GM18861 (cell line): ENCODE results near the gene TVP23C.
"Not testable (repeated sequence)": the region's sequence is repeated elsewhere in the genome, so short reads cannot be mapped to it uniquely, and the experiment has no call there.

Experiments
- ATAC-seq: cut with Tn5 transposase; IDR thresholded peaks from one replicate; pipeline ENCODE4 v1.9.1; 2021; ENCODE audit not compliant: unreplicated experiment

Gene TVP23C

DNA sequence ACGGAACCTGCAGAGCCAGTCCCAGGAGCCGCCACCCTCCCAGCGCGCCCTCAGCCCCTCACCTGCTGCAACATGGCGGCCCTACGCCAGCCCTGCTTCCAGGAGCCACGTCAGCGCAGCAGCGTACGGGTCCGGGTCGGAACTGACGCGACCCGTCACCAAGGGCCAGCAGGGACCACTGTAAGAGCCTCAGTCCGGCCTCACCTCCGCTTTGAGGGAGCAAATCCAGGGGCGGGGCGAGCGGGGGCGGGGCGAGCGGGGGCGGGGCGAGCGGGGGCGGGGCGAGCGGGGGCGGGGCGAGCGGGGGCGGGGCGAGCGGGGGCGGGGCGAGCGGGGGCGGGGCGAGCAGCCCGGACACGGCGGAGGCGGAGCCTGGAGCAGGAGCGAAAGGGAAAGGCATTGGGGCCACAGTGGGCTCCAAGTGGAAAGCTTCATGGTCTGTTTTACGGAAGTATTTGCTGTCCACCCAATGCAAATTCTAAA lies at the start of gene TVP23C:
Gene TVP23C (minus strand): TSS at position 109 of the 483 bp plus-strand sequence. CDS start 35 bp downstream, at position 74.
- ATAC-seq: peak; percentile 66

DNA sequence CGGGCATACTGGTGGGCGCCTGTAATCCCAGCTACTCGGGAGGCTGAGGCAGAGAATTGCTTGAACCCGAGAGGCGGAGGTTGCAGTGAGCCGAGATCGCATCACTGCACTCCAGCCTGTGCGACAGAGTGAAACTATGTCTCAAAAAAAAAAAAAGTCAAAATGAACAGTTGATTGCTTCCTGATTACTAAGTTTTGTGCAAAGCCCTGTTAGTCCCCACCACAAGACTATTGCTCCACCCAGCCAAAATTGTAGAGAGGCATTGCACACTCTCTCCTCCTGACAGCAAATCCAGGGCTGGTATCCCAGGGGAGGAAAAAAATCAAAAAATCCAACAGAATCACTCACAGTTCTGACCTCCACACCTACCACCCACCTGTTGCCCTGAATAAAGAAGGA lies 29.7 kb upstream of the TVP23C start:
- not testable (repeated sequence) for ATAC-seq

DNA sequence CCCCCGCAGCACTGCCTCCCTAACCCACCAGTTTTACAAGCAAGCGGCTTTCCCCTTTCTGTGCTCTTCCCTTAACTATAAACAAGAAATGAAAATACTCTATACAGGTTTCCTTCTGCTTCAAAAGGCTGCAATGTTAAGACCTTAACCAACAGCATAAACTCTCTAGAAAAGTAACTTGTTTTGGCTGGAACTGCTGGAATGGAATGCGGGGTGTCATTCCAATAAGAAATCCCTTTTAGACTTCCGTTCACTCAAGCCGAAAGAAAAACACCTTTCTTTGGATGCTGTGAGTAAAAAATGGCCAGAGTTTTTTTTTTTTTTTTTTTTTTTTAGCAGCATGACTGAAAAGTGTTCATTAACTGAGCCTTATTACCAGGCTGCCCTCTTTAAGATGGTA lies 28.7 kb upstream of the TVP23C start:
- not testable (repeated sequence) for ATAC-seq

DNA sequence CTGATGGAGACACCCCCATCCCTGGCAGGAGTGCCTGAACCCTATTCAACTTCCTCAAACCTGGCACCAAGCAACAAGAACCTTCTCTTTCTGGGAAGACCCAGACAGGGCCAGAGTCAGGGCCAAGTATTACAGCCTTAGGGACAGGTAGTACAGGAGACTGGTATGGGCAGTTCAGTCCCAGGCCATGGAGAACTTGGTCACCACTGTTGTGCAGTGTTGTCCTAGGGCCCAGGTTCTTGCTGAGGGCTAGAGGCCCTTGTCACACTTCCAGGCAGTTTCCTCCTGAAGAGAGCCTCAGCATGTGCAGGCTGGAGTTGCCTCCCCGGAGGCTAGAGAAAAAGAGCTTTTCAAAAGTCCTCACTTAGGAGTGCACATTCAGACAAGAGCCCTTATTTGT lies 27.6 kb upstream of the TVP23C start:
- not testable (repeated sequence) for ATAC-seq

DNA sequence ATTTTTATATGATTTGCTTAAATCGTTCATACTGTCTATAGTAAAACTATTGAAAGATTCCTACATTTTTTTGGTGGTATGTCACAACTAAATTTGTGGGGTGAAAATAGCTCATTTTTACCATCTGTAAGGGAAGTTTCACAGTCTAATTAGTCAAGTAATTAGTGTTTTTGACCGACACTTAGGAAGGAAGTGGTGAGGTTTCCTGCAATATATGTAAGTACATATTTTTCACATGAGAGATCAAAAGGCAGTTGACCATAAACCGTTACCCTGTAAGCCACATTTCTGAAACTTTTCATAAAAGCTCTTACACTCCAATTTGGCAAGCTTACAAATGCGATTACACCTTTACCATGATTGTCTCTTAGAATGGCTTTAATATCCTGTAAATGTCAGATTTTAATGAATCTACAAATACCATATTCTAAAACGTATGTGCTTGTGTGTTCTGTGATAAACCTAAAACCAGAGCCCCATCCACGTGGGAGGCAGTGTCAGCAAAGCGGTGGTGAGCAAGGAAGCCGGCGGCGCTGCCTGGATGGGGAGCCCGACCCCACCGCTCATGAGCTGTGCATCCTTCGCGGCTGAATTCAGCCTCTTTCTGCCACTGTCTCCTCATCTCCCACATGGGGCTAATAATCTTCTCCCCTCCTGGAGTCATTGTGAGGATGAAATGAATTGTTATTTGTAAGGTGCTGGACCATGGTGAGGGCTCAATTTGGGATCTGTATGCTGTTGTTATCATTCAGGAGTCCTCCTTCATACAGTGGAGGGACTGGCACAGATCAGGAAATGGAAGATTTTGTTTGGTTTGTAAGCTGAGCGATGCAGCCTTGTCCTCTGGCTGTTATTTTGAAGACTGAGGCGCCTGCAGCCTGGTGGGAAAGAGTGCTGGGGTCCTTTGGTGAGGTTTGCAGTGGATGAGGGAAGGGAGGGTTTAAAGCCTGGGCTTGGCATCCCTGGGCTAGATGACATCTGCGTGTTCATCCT lies 26.6 kb upstream of the TVP23C start:
- ATAC-seq: peak; percentile 80

DNA sequence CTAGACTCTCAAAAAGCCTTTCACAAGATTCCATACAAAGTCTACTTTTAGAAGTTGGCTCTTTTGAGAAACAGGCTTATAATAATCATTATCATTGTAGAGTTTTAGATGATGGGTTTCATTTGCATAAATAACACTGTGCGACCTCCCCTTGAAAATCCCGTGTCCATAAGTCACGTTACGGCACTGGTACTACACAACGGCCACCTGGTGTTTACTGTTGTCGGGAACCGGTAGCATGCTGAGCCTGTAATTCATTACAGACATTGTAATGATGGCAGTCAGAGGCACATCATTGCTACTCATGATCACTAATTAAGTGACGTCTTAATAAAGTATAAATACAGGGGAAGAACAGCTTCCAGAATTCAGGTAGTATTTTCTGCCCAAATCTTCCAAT lies 24.7 kb upstream of the TVP23C start:
- not testable (repeated sequence) for ATAC-seq

DNA sequence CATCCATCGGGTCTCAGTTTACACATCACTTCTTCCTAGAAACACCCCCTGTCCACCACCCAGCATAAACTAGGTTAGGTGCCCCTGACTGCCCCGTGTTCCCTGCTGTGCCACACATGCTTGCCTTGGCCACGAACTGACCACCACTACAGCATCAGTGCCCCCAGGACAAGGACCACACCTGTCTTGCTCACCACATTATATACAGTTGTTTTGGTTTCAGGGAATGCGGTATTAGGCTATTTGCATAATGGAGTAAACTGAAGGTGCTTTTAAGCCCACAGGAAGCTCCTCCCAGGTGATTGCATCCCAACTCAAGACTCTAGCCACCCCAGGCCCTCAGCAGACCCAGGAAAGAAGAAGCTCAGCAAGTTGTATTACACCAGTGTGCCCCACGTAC lies 20.0 kb upstream of the TVP23C start:
- ATAC-seq: not testable (repeated sequence)

DNA sequence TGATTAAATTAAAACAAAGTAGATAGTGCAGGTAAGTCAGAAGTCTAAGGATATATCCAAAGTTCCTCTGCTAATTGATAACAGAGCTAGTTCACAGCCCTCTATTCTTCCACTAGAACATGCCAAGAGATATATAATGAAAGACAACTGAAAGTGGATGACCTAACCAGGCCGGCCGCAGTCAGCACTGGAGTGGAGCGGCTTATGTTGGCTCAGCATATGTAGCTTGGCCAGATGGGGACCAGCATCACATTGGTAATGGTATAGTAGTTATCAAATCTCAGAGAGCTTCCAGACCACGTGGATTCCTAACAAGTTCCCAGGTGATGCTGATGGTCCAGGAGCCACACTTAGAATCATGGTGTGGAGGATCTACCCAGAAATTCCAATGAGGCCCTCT lies 18.2 kb upstream of the TVP23C start:
- not testable (repeated sequence) for ATAC-seq

DNA sequence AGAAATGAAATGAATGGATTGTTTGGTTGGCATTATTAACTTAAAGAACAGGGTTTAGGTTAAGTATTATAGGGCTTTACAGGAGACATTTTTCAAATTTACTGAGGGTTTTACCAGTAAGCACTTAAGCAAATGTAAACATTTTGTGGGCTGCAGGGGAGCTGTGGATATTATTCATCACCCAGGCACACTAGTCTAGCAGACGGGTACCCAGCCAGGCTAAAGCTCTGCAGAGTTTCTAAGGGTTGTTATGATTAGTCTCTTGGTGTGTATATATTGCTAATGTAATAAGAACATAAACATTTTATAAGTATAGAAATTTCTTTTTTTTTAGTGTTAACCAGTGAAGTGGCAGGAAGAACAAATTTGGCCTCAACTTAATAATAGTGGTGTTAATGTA lies 13.6 kb upstream of the TVP23C start:
- not testable (repeated sequence) for ATAC-seq

DNA sequence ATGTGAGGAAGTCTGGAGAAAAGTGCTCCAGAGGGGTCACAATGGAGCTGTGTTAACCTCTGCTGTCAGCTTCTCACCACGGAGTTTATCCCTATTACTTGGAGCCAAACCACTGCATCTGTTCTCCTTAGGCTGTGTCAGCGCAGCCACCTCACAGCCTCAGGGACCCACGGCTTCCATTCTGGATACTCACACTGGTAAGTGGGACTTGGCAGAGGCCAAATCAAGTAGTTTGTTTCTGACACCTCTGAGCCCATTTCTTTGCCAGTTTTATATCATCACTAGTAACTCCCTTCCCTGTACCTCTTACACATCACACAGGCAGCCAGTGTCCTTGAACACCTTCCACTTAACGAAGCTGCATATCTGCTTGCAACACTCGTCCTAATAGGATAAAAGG lies 11.4 kb upstream of the TVP23C start:
- not testable (repeated sequence) for ATAC-seq

DNA sequence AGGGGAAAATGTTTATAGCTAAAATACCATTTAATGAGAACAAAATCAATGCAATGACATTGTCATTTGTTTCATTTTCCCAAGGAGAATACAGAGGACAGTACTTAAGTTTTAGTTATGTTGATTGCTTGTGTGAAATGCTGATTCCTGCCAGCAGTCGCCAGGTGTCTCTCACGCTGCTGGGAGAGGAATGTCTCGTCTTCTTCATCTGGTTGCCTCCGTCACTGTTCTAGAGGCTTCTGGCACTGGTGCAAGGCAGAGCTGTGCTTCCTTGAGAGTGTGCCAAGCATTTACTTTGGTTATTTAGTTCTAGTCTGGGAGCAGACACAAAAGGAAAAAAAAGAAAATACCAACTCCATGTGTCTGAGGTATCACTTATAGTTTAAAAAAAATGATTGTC lies 10.6 kb upstream of the TVP23C start:
- not testable (repeated sequence) for ATAC-seq

DNA sequence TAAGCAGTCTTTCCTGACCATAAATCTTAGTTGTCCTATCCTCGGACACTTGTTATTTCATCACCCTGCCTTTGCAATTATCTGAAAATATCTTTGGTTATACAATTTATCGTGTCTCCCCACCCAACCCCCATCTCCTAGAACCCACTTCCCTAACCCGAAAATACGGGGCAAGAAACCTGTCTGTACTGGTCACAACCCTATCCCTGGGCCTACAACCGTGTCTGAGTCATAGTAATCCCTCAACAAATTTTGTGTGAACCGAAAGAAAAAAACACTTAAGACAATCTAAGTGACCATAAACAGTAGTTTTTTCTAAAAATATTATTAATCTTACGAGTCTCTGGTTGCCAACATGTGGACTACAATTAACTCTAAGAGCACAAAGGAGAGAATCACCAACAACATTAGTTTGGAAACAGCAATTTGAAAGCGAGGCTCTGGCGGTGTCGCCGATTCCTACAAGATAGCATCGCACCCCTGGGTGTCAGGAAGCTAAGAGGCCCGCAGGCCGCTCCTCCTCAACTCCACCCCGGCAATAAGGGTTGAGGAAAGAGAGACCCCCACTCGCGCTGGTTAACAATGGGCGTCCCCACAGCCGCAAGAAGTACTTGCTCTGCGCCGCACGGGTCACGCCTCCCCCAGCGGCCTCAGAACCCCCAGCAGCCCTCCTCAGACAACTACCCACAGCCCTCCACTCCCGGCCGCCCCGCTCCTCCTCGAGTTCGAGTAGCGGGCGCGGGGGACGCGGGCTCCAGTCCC lies 489 bp downstream of the TVP23C start:
- peak; percentile 5 for ATAC-seq

DNA sequence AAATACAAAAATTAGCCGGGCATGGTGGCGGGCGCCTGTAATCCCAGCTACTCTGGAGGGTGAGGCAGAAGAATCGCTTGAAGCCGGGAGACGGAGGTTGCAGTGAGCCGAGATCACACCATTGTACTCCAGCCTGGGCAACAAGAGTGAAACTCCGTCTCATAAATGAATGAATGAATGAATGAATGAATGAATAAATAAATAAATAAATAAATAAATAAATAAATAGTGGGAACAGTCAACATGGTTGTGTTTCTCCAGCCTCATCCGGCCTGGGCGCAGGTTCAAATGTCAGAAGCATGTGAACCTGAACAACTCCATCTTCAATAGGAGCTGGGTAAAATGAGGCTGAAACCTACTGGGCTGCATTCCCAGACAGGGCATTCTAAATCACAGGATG lies 1.8 kb downstream of the TVP23C start:
- not testable (repeated sequence) for ATAC-seq

DNA sequence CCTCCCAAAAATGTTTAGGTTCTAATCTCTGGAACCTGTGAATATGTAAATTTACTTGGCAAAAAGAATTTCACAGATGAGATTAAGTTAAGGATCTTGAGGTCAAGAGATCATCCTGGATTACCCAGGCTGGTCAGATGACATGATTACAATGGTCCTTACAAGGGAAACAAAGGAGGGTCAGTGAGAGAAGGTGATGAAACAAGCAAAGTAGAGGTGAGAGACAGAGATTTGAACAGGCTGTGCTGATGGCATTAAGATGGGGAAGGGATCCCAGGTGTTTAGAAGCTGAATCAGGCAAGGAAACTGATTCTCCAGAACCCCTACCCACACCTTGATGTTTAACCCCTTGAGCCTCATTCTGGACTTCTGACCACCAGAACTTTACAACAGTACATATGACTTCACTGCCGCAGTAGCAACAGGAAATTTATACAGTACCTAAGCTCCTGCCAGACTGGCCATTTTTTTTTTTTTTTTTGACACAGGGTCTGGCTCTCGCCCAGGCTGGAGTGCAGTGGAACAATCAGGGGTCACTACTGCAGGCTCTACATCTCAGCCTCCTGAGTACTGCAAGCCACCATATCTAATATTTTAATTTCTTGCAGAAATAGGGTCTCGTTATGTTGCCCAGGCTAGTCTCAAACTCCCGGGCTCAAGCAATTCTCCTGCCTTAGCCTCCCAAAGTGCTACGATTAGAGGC lies 4.7 kb downstream of the TVP23C start:
- ATAC-seq: not testable (repeated sequence)

DNA sequence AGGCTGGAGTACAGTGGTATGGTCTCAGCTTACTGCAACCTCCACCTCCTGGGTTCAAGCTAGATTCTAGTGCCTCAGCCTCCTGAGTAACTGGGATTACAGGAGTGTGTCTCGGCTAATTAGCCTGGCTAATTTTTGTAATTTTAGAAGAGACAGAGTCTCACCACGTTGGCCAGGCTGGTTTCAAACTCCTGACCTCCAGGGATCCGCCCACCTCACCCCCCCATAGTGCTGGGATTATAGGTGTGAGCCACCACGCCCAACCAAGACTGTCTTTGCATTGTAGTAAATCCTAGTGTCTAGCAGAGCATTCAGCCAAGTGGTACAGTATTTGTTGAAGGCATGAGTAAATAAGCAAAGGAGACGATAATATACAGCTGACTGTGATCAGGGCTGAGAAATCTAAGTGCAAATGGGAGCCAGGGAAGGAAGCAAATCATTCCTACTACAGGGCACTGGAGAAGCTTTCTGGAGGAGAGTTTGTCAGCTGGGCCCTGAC lies 5.9 kb downstream of the TVP23C start:
- not testable (repeated sequence) for ATAC-seq

DNA sequence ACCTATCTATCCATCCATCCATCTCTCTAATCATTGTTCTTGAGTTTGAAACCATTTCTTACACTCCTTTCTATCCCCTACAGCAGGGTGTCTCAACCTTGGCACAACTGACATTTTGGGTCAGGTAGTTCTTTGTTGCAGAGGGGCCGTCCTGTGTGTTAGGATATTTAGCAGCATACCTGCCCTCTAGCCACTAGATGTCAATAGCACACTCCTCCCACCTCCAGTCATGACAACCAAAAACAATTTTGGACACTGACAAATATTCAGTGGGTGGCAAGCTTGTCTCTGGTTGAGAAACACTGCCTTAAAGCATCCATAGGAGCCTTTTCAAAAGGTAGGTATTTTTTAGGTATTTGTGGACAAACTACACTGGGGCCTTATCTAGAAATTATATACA lies 10.4 kb downstream of the TVP23C start:
- ATAC-seq: not testable (repeated sequence)

DNA sequence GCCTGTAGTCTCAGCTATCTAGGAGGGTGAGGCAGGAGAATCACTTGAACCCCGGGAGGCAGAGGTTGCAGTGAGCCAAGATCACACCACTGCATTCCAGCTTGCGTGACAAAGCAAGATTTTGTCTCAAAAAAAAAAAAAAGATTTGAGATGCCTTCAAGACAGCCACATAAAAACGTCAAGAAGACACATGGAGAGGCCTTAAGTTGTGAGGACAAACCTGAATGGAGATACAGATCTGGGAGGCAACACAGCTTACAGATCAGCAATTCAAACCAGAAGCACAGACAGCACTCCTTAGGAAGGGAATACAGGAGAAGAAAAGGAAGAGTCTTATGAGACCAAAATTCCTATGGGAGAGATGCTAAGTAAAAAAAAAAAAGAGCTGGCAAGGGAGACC lies 13.7 kb downstream of the TVP23C start:
- ATAC-seq: not testable (repeated sequence)

DNA sequence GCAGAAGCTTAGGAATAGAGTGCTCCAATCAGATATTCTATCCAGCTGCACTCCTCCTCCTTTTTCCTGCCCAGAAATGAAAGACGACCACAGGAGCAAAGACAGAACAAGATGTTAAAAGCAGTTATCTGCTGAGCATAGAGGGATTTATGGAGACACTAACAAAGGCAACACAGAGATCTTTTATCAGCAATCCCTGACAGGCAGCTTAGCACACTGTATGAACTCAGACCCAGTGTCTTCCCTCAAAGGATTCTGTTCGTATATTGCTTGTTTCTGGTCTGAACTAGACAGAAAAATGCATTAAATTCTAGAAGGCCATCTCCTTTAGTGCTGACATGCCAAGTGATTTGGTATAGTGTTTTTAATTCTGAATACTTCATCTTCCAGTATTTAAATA lies 16.7 kb downstream of the TVP23C start:
- ATAC-seq: not testable (repeated sequence)

DNA sequence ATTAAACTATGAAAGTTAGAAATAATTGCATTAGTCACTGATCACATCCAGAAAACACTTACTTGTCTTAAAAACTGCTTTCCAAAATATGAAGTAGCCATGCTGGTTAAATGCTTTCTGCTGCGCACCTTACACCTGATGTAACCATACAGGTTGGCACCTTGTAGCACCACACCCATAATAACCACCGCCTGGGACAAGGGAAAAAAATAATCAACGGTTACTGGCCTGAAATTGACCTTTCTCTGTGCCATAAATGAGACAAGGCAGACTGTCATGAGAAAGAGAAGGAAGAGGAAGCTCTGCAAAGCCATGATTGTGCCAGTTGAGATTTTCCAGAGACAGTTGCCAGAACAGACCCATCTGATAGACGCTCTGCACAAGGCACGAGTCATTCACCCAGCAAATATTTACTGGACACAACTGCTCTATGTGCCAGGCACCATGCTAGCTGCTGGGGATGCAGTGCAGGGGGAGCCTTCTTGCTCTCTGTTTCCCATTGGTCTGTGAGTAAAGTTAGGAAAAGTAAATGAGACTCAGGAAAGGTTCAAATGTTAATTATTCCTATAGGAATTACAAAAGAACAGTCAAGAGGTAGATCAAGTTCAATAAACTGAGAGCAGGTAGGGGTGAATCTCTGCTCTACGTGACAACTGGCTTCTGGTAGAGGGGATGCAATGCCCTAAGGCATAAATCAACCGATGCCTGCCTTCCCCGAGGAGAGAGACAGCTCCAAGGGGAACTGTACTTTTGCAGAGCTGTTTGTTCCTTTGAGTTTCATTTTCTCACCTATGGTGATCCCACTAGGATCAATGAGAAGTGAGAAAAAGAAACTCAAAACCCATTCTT lies 22.7 kb downstream of the TVP23C start:
- not testable (repeated sequence) for ATAC-seq

DNA sequence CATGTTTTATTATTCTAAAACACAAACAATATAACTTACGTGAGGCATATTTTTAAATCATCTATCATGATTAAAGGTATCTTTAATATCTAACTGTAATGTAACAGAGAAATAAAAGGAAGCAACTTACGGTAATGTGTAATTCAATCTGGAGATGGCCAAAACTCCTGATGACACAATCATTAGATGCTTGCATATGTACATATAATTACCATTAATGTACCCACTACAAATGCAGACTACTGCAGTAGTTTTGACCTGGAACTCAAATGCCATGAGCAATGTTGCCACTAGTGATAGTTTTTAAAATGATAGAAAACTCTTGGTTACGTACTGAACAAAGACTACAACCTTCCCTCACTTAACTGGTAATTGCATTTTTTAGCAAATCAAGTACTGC lies 30.2 kb downstream of the TVP23C start:
- not testable (repeated sequence) for ATAC-seq
